ENCODE data around the gene SUCLG1.
"Not testable (repeated sequence)": the region's sequence is repeated elsewhere in the genome, so short reads cannot be mapped to it uniquely, and the experiment has no call there.

SUCLG1 gene

GRCh38 chr2:84482603-84483002 is 23.5 kb upstream of the SUCLG1 start:
- no peak overlapping the region for H3K27ac ChIP-seq
- TF ChIP-seq ZFX (IDR thresholded peaks at IDR 0.05; ENCODE audit: borderline replicate concordance) (no peak), CTCF (IDR thresholded peaks at IDR 0.05) (no peak)

- H3K27ac ChIP-seq: no peak overlapping the region
- TF ChIP-seq CTCF (IDR thresholded peaks at IDR 0.05): no peak
- no peak for TF ChIP-seq ZFX (IDR thresholded peaks at IDR 0.05; ENCODE audit: borderline replicate concordance)
These were observed 22.6 kb upstream of the SUCLG1 start for GRCh38 chr2:84481702-84482101.

DNA sequence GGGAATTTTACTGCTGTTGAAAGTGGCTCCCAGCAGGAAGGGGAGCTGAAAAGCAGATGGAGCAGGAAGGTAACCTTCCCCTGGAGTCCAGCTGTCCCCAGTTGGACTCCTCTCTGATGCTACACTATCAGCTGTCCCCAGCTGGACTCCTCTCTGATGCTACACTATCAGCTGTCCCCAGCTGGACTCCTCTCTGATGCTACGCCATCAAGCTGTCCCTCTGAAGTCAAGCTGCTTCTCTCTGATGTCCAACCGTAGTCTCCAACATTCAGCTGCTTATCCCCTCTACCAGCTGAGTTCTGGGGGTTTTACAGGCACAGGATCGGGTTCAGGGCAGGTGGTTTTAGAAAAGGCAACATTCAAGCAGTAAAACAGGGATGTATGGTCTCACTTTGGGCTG is 19.8 kb upstream of the SUCLG1 start:
- TF ChIP-seq ZFX (IDR thresholded peaks at IDR 0.05; ENCODE audit: borderline replicate concordance): no peak
- no peak for TF ChIP-seq CTCF (IDR thresholded peaks at IDR 0.05)
- H3K27ac ChIP-seq: no peak overlapping the region

DNA sequence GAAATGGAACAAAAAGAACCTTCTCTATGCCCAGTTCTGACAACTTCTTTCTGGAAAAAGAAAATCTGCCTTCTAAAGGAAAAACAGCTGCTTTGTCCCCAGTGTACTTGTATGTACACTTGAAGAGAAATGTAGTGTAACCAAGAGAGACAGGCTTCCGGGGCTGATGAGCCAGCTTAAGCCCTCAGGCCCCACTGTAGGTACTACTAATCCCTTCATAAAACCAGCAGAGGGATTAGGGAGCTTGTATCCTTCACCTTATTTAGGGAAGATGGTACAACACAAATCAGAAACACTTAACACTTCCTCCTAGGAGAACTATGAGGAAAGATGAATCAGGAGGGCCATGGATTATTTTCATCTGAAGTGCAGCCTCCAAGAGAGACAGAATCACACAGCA is 18.8 kb upstream of the SUCLG1 start:
- no peak overlapping the region for H3K27ac ChIP-seq
- TF ChIP-seq CTCF (IDR thresholded peaks at IDR 0.05): no peak

- H3K27ac ChIP-seq: no peak overlapping the region
- TF ChIP-seq CTCF (IDR thresholded peaks at IDR 0.05) (no peak), ZFX (IDR thresholded peaks at IDR 0.05; ENCODE audit: borderline replicate concordance) (no peak)
These were observed 15.1 kb upstream of the SUCLG1 start for GRCh38 chr2:84474176-84474575.

GRCh38 chr2:84472856-84473565 is 13.9 kb upstream of the SUCLG1 start:
- TF ChIP-seq CTCF (IDR thresholded peaks at IDR 0.05): no peak

DNA sequence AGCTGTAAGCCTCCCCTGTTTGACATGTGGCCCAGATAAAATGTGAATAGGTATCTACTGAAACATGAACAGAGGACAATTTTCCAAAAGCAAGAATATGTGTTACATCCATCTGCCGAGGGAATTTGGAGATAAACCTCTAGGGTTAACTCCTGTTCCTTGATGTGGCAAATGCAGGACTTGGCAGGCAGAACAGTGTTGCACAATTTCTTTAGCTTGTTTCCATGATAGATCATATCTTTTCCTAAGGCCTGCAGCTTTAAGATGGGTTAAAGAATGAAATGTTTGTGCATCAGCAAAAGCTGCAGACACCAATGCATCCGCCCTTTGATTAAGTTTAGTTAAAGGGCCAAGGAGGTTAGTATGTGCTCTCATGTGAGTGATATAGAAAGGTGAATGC is 13.3 kb upstream of the SUCLG1 start:
- H3K27ac ChIP-seq: not testable (repeated sequence)

More at GRCh38 chr2:84472856-84473565, 13.9 kb upstream of the SUCLG1 start:
- H3K27ac ChIP-seq: no peak overlapping the region

DNA sequence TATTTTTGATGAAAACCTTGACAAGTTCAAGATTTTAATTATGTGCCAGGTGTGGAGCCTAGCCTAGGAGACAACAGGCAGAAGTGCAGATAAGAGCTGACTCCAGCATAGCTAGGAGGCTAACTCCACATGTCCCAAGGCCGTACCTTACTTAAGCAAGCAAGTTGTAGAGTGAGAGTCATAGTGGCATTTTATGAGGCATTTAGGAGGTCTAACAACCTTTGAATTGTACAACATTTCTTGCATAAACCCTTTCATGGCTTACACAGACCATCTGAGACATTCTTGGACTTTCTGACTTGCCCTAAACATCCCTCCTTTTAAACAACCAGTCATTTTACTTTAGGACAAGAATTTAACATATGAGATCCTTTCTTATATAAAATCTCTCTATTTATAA is 8.3 kb upstream of the SUCLG1 start:
- no peak for TF ChIP-seq ZFX (IDR thresholded peaks at IDR 0.05; ENCODE audit: borderline replicate concordance)
- TF ChIP-seq CTCF (IDR thresholded peaks at IDR 0.05): no peak
- no peak overlapping the region for H3K27ac ChIP-seq
